Left cardiac atrium (tissue), 4 donors: ENCODE data around the gene SMIM45.

Source experiments
- ATAC-seq, 2 donors: fragments of 200-7000 bp; cut with Tn5 transposase; one replicate each; pipeline ENCODE4 v1.9.1; 2020; ENCODE audit warnings: mild to moderate bottlenecking in 2 of 2, moderate library complexity in 2 of 2
- DNase-seq: peaks from one replicate; pipeline ENCODE4 v3.0.0-alpha.2; 2020
- intact Hi-C, 2 donors: fragments of 100-400 bp; cut with DNase I; formaldehyde crosslinking; loops; one replicate each; pipeline versions ENCODE4 v1.14.1 to v1.15.1; 2022 to 2023
- donor health status: DM: no; HTN: yes; CAD: no.
- donor health status: DM: no; HTN: yes; CAD: no; lungs with severe emphysema.
- donor health status: DM: yes; HTN: yes; CAD: no.
- donor health status: Dilated cardiomyopathy.

SMIM45 gene

DNA sequence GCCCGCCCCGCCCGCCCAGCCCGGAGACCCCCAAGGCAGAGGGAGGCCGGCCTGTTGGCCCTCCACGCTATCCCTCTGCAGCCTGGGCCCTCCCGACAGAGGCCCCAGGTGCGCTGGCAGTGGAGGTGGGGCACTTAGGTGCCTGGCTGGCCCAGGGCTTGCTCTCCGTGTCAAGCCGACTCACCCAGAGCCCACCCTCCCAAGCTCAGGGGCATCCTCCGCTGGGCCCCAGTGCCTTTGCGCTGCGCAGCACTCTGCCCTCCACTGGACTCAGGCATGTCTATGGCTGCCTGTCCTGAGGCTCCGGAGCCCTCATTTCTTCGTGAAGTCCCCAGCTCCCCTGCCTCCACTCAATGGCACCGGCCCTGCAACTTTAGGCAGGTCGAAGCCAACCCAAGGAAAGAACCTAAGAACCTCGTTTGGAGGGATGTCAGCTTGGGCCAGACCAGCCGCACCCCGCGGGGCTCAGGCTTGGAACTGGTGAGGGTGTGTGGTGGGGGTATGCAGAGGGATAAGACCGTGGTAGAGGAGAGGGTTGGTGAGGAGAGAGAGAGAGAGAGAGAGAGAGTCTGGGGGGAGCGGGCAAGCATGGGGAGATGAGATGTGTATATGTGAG is 6.1 kb downstream of the SMIM45 start:
- no peak for DNase-seq
- intact Hi-C loops, result loop anchor here in 1 of 2 donors (5.0 kb wide), 1 partner anchor 484 kb away; no protein-coding TSS in a partner anchor
- ATAC-seq, result peak; percentile 10 to 15

- DNase-seq (no peak), ATAC-seq (peak; percentile 52 to 56)
- intact Hi-C loops, result loop anchor here in 1 of 2 donors (10.0 kb wide), 2 partner anchors 151 to 481 kb away; no protein-coding TSS in a partner anchor
Observed at GRCh38 chr22:41963453-41964111, 11.6 kb downstream of the SMIM45 start.

GRCh38 chr22:41964112-41964491 is 12.2 kb downstream of the SMIM45 start:
- DNase-seq (no peak), ATAC-seq (peak in 1 of 2 donors; percentile 20)
- intact Hi-C loops, result loop anchor here in 1 of 2 donors (10.0 kb wide), 2 partner anchors 151 to 481 kb away; no protein-coding TSS in a partner anchor

DNA sequence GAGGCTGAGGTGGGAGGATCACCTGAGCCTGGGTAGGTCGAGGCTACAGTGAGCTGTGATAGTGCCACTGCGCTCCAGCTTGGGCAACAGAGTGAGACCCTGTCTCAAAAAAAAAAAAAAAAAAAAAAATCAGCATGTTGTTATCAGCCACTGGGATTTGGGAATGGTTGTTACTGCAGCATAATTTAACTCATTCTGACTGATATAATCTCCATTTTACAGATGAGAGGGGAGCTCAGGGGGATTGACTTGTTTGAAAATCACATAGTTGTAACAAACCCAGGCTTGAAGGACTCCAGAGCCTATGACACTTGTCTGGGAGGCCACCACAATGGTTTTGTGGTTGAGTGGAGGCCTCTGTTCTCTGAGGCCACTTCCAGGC is 14.3 kb downstream of the SMIM45 start:
- intact Hi-C loops, result loop anchor here (5.0 to 10.0 kb wide), 3 partner anchors 146 to 479 kb away; no protein-coding TSS in a partner anchor
- no peak for ATAC-seq
- DNase-seq, result no peak

- ATAC-seq (peak; percentile 42 to 57), DNase-seq (no peak)
- intact Hi-C loops, result loop anchor here (5.0 to 10.0 kb wide), 3 partner anchors 146 to 478 kb away; no protein-coding TSS in a partner anchor
Observed at GRCh38 chr22:41966607-41967240, 14.8 kb downstream of the SMIM45 start.

DNA sequence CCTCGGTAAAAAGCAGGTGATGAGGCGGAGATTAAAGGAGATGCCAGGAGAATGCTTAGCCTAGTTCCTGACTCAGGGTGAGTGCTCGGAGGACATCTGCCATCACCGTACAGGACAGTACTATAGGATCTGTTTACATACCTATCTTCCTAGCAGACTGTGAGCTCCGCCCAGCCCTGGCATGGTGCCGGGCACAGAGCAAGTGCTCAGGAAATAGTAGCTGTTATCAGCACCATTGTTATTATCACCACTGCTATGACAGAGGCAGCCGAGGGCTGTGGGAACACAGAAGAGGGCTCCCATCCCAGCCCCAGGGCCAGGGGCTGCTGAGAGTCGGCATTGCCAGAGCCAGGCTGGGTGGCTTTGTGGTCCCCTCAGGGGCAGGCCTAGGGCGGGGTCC is 16.7 kb downstream of the SMIM45 start:
- no peak for ATAC-seq
- intact Hi-C loops, result loop anchor here (5.0 to 10.0 kb wide), 3 partner anchors 144 to 476 kb away; no protein-coding TSS in a partner anchor
- DNase-seq, result peak; percentile 41

DNA sequence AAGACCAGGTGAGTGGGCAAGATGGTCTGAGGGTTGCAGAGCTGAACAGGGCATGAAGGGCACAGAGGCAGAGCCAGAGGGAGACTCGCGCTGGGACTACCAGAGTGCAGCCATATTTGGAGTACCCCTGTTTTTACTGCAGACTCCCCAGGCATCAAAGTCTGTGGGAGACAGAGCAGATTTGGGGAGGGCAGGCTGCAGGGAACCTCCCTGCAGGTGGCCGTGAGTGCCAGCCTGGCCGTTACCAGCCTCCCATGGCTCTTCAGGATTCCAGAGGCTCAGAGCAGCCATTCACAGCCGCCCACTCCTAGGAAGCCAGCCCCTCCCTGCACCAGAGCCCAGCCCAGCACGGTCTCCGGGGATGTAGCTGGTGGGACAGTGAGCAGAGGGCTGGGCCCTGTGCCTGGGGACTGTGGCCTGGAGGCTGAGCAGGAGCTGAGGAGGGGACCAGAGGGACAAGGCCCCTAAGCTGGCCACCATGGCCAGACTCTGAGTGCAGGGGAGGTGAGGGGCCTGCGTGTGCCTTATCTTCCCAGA is 17.2 kb downstream of the SMIM45 start, which contains the start of gene SEPTIN3:
TSS of gene SEPTIN3 (plus strand) at position 334 of the 537 bp plus-strand sequence. CDS start 2,050 bp downstream, outside the sequence.
- no peak for DNase-seq
- ATAC-seq, result no peak
- intact Hi-C loops, result loop anchor here (5.0 to 10.0 kb wide), 3 partner anchors 143 to 476 kb away; no protein-coding TSS in a partner anchor

DNA sequence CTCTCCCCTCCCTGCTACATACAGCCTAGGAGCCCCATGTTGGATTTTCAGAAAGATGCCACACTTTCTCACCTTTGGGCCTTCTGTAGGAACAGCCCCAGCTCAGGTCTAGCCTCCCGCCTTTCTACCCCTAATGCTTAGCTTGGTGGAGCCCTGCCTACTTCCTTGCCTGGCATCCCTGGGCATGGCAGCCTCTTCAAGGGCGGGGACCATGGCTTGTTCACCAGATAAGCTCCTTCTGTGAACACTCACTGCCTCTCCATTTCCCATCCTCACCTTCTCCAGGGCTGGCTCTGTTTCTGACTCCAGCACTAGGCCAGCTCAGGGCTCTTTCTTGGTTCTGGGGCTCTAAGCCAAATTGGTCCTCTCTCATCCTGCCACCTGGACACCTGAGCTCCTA is 18.7 kb downstream of the SMIM45 start:
- DNase-seq, result no peak
- intact Hi-C loops, result no loop called here

DNA sequence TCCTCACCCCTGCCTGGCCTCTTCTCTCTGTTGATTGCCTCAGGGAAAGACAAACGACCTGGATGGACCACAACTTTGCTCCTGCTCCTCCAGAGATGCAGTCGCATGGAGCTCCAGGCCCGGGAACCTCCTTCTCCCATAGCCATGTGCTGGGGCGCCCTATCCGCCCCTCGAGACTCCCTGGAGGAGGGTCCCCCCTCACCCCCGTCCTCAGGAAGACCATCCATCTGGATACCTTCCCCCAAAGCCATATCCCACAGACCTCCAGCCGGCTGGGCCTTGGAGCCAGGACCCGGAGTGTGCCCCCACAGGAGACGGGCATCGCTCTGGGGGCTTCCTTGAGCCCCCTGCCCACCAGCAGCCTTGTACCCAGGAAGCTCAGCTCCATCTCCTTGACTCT is 19.5 kb downstream of the SMIM45 start:
- intact Hi-C loops, result no loop called here
- DNase-seq, result no peak
- no peak for ATAC-seq

More for the DNA sequence above, 18.7 kb downstream of the SMIM45 start:
- no peak for ATAC-seq

GRCh38 chr22:41974691-41975290 is 22.8 kb downstream of the SMIM45 start:
- ATAC-seq, result no peak
- DNase-seq, result no peak
- intact Hi-C loops, result no loop called here

GRCh38 chr22:41975299-41976069 is 23.5 kb downstream of the SMIM45 start:
- ATAC-seq, result no peak
- no peak for DNase-seq
- intact Hi-C loops, result no loop called here

DNA sequence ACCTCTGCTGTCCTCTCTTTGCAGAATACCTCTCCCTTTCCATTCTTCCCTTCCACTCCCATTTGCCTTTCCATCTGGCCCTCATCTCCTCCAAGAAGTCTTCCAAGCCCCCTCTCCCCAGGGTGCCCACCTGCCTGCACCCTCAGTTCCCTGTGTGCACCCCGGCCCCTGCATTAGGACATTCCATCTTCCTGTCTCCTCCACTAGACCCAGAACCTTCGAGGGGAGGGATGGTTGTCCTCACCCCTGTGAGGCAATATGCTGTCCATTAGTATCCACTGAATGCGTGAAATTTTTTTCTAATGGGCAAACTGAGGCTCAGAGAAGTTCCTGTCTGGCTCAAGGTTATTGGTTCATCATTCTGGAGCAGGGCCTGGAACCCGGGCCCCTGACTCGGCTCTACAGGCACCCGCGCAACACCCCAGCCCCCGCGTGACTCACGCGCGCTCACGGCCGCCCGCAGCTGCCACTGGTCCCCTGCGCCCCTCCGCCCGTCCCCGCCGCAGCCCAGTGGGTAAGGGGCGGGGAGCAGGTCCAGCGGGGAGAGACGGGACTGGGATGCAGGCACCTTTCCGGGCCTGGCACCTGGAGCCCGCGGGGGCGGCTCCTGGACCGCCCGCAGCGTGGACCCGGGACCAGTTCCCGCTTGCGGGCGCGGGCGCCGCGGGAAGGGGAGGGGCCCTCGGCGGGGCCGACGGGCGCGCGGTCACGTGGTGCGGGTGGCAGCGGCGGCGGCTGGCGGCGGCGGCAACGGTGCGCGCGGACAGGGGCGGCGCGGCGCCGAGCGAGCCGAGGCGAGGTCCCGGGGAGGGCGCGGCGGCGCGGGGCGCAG is 24.3 kb downstream of the SMIM45 start:
- intact Hi-C loops, result no loop called here
- ATAC-seq, result peak; percentile 66 to 76
- no peak for DNase-seq

DNA sequence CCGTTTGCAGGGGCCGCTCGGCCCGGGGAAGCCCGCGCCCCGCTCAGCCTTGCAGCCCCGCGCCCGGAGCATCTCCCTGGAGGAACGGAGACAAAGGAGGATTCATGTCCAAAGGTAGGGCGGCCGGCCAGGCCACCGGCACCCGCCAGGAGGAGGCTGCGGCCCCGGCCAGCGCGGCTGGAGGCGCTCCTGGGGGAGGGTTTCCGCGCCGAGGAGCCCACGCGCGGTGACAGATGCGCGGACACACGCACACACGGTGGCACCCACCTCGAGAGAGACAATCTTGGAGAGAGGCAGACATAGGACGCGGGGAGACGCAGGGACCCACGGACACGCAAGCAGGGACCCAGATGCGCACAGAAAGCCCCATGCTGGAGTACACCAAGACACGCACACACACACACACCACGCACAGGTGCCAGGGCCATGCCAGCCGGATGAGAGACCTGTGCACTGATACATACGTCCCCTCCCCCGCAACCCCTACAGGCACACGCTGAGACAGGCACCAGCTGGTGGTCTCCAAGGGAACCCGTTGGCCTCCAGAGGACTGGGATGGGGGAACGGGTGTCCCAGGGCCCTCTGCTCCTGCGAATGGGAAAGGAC is 25.1 kb downstream of the SMIM45 start:
- DNase-seq (no peak), ATAC-seq (no peak)
- intact Hi-C loops, result no loop called here

DNA sequence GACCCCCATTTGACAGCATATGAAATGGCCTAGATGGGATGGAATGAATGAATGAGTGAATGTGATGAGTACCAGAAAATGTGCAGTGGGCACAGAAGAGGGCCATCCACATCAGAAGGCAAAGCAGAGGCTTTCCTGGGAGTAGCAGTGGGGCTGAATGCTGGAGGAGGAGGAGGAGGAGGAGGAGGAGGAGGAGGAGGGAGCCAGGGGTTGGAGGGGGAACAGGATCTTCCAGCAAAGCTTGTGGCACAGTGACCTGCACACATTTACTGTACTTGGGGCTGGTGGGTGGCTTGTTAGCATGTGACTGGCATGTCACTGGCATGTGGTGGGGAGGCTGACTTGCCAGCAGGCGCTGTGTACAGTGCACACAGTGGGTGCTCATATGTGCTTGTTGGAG is 26.8 kb downstream of the SMIM45 start:
- intact Hi-C loops, result no loop called here

DNA sequence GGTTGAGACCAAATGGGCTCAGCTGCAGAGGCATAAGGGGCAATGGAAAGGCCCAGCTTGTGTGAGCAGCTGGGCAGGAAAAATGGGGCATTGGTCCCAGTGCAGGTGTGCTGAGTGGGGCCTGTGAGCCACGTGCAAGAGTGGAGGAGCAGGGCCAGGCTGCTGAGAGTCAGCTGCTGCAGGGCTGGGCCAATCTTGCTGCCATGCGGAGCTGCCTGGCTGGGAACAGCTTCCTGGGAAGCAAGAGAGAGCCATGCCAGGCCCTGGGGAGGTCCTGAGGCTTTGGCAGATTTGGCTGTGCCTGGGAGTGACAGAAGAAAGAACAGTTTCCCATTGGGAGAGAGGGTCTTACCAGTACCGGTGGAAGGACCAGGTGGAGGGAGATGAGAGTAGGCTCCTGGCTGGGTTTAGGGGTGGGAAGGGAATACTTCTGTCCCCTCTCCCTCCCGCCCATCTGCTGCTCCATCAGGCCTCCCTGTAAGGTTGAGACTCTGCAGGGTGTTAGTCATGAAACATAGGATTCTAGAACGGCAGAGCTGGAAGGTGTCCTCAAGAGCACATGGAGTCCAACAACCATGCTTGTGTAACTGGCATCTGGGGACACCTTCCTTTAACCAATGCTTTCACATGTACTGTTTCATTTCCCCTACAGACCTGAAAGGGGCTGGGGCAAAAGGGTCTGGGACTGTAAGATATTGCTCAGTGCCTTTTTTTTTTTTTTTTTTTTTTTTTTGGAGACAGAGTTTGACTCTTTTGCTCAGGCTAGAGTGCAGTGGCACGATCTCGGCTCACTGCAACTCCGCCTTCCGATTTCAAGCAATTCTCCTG is 27.7 kb downstream of the SMIM45 start:
- intact Hi-C loops, result no loop called here
- DNase-seq, result no peak
- ATAC-seq, result peak in 1 of 2 donors; percentile 31

More for the DNA sequence above, 26.8 kb downstream of the SMIM45 start:
- no peak for DNase-seq
- ATAC-seq, result no peak

- intact Hi-C loops, result no loop called here
Observed at GRCh38 chr22:41982865-41983264, 30.9 kb downstream of the SMIM45 start.

More at GRCh38 chr22:41982865-41983264, 30.9 kb downstream of the SMIM45 start:
- no peak for ATAC-seq
- DNase-seq, result no peak
